Activated effector memory CD4-positive, alpha-beta T cell treated with anti-CD3 and anti-CD28 coated beads, Interleukin-2, amount 50 U/mL, for 16 hours (primary cell): ENCODE measurements around the gene VIPR2.
A peak's percentile ranks its signal among the peaks of the same experiment; 100 is the strongest.
"Not testable (repeated sequence)": the region's sequence is repeated elsewhere in the genome, so short reads cannot be mapped to it uniquely, and the experiment has no call there.

ENCODE experiments used
- DNase-seq: peaks from one replicate; pipeline ENCODE4 v3.0.0-alpha.2; 2020

VIPR2 gene

GRCh38 chr7:159088016-159088865, 56.4 kb downstream of the VIPR2 start:
- DNase-seq = peak; percentile 44

- DNase-seq = peak; percentile 44
Measured at GRCh38 chr7:159086301-159086925, 58.3 kb downstream of the VIPR2 start.

- peak; percentile 58 for DNase-seq
Measured at GRCh38 chr7:159084069-159084801, 60.4 kb downstream of the VIPR2 start.

GRCh38 chr7:159083698-159084068, 61.0 kb downstream of the VIPR2 start:
- DNase-seq = peak; percentile 36

- peak; percentile 47 for DNase-seq
Measured at GRCh38 chr7:159083001-159083697, 61.5 kb downstream of the VIPR2 start.

GRCh38 chr7:159082075-159082474, 62.6 kb downstream of the VIPR2 start:
- not testable (repeated sequence) for DNase-seq

GRCh38 chr7:159078911-159079270, 65.8 kb downstream of the VIPR2 start:
- DNase-seq = no peak

GRCh38 chr7:159078193-159078910, 66.3 kb downstream of the VIPR2 start:
- DNase-seq = no peak

GRCh38 chr7:159076333-159076732, 68.3 kb downstream of the VIPR2 start:
- DNase-seq = no peak

GRCh38 chr7:159075563-159076238, 69.0 kb downstream of the VIPR2 start:
- no peak for DNase-seq

GRCh38 chr7:159071260-159071659, 73.4 kb downstream of the VIPR2 start:
- no peak for DNase-seq

GRCh38 chr7:159070431-159071148, 74.1 kb downstream of the VIPR2 start:
- DNase-seq = no peak

GRCh38 chr7:159068893-159069448, 75.7 kb downstream of the VIPR2 start:
- no peak for DNase-seq

- no peak for DNase-seq
Measured at GRCh38 chr7:159068488-159068811, 76.2 kb downstream of the VIPR2 start.

GRCh38 chr7:159067576-159068487, 76.8 kb downstream of the VIPR2 start:
- no peak for DNase-seq

GRCh38 chr7:159066816-159067575, 77.7 kb downstream of the VIPR2 start:
- DNase-seq = no peak

GRCh38 chr7:159065852-159066480, 78.7 kb downstream of the VIPR2 start:
- DNase-seq = no peak

- DNase-seq = peak; percentile 43
Measured at GRCh38 chr7:159064816-159065510, 79.7 kb downstream of the VIPR2 start.
